Measurements from ENCODE around the gene CLEC1B.

DNA sequence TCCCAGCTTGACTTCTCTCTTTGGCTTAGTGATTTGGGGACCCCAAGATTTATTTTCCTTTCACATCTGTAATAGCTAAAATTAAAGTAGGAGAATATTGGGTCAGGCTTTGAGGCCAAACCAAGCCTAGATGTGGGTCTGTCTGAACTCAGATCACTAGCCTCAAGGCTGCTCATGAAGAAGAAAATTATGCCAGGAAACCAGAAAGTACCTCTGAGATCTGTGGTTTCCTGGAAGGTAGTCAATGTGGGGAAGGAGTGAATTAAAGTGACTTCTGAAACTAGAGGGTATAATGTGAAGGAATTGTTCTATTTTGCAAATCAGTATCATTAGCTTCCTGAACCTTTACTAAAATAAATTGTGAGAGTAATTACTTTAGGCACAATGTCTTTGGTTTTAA lies 41.1 kb downstream of the CLEC1B start:
- TF ChIP-seq, protein P1, sequence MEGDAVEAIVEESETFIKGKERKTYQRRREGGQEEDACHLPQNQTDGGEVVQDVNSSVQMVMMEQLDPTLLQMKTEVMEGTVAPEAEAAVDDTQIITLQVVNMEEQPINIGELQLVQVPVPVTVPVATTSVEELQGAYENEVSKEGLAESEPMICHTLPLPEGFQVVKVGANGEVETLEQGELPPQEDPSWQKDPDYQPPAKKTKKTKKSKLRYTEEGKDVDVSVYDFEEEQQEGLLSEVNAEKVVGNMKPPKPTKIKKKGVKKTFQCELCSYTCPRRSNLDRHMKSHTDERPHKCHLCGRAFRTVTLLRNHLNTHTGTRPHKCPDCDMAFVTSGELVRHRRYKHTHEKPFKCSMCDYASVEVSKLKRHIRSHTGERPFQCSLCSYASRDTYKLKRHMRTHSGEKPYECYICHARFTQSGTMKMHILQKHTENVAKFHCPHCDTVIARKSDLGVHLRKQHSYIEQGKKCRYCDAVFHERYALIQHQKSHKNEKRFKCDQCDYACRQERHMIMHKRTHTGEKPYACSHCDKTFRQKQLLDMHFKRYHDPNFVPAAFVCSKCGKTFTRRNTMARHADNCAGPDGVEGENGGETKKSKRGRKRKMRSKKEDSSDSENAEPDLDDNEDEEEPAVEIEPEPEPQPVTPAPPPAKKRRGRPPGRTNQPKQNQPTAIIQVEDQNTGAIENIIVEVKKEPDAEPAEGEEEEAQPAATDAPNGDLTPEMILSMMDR (tag by site-specific recombination; IDR thresholded peaks at IDR 0.05), result no peak
- TF ChIP-seq ZNF791 (tag by site-specific recombination; IDR thresholded peaks at IDR 0.05) (no peak), SETDB1 (IDR thresholded peaks at IDR 0.05; ENCODE audit: insufficient read length, low read length) (no peak), ZNF747 (tag by site-specific recombination; IDR thresholded peaks at IDR 0.05) (no peak), ZNF776 (tag by site-specific recombination; IDR thresholded peaks at IDR 0.05; ENCODE audit: borderline replicate concordance) (no peak)
- TF ChIP-seq, protein P2, sequence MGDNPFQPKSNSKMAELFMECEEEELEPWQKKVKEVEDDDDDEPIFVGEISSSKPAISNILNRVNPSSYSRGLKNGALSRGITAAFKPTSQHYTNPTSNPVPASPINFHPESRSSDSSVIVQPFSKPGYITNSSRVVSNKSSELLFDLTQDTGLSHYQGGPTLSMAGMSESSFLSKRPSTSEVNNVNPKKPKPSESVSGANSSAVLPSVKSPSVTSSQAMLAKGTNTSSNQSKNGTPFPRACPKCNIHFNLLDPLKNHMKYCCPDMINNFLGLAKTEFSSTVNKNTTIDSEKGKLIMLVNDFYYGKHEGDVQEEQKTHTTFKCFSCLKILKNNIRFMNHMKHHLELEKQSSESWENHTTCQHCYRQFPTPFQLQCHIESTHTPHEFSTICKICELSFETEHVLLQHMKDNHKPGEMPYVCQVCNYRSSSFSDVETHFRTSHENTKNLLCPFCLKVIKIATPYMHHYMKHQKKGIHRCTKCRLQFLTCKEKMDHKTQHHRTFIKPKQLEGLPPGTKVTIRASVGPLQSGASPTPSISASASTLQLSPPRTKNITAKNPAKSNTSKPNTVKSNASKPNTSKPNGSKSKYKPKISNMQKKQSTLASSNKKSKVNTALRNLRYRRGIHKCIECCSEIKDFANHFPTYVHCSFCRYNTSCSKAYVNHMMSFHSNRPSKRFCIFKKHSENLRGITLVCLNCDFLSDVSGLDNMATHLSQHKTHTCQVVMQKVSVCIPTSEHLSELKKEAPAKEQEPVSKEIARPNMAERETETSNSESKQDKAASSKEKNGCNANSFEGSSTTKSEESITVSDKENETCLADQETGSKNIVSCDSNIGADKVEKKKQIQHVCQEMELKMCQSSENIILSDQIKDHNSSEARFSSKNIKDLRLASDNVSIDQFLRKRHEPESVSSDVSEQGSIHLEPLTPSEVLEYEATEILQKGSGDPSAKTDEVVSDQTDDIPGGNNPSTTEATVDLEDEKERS (tag by site-specific recombination; IDR thresholded peaks at IDR 0.05), result no peak

All from HEK293 (cell line).